K562 (cell line): ENCODE data around the gene OCEL1. TPM values are rescaled to one million over a fixed set of nuclear protein-coding genes. Genes with fewer than 3 reads are reported as not detected.

Source experiments
- FOS ChIP-seq: IDR thresholded peaks from 3 replicates; pipeline ENCODE4 v1.6.1; 2011; ENCODE audit not compliant: insufficient read length; ENCODE audit errors: extremely low read depth
- FOXP1 ChIP-seq: sonication (generic); formaldehyde crosslinking; IDR thresholded peaks from 2 replicates; pipeline ENCODE4 v1.8.0; 2022; ENCODE audit warnings: mild to moderate bottlenecking, missing genetic modification reagents
- KAT7 ChIP-seq: sonication (generic); formaldehyde crosslinking; IDR thresholded peaks from 2 replicates; pipeline ENCODE4 v1.8.0; 2022; ENCODE audit warnings: missing genetic modification reagents, mild to moderate bottlenecking, borderline replicate concordance
- POLR2H ChIP-seq: IDR thresholded peaks from 2 replicates; pipeline ENCODE4 v1.6.1; 2016; ENCODE audit warnings: missing genetic modification characterization, low read depth, mild to moderate bottlenecking, control low read depth, missing compliant biosample characterization, moderate library complexity
- SMARCC2 ChIP-seq: fragments of 450-650 bp; IDR thresholded peaks from 2 replicates; pipeline ENCODE4 v1.6.1; 2017; ENCODE audit warnings: antibody characterized with exemption, moderate library complexity, mild to moderate bottlenecking, low read depth
- SPI1 ChIP-seq: IDR thresholded peaks from 2 replicates; pipeline ENCODE4 v1.6.1; 2011; ENCODE audit warnings: low read depth, low read length, control low read depth, borderline replicate concordance
- SRF ChIP-seq, 2 experiments: fragments of 250-450, 450-650 bp in 1 of 2; sonication (Bioruptor Pico) in 1 of 2; sonication (generic) in 1 of 2; formaldehyde crosslinking; IDR thresholded peaks; 2 replicates each; pipeline versions ENCODE4 v1.5.0 to v1.5.1; 2020 to 2022; ENCODE audit warnings: mild to moderate bottlenecking in 1 of 2, missing genetic modification reagents in 1 of 2
- SRSF1 ChIP-seq: fragments of 200-400 bp; formaldehyde crosslinking; IDR thresholded peaks from 2 replicates; pipeline ENCODE4 v1.6.1; 2017; ENCODE audit warnings: mild to moderate bottlenecking, low read depth, low read length, moderate library complexity
- TAF7 ChIP-seq: fragments of 450-650 bp; IDR thresholded peaks from 2 replicates; pipeline ENCODE4 v1.6.1; 2016; ENCODE audit warnings: missing genetic modification characterization, missing compliant biosample characterization
- TBL1XR1 ChIP-seq, 2 experiments: IDR thresholded peaks; 2 replicates each; pipeline ENCODE4 v1.6.1; 2012; ENCODE audit warnings: improper control_type of control experiment in 2 of 2, low read length in 2 of 2, mild to moderate bottlenecking in 1 of 2
- TGIF2 ChIP-seq: sonication (generic); formaldehyde crosslinking; IDR thresholded peaks from 2 replicates; pipeline ENCODE4 v1.8.1; 2022; ENCODE audit warnings: mild to moderate bottlenecking, missing genetic modification reagents, moderate library complexity
- U2AF2 ChIP-seq: fragments of 200-400 bp; formaldehyde crosslinking; optimal IDR thresholded peaks from 2 replicates; pipeline ENCODE3; 2017; ENCODE audit warnings: low read depth, mild to moderate bottlenecking, low read length
- XRCC3 ChIP-seq: fragments of 450-650 bp; IDR thresholded peaks from 2 replicates; pipeline ENCODE4 v1.6.1; 2017; ENCODE audit warnings: mild to moderate bottlenecking, moderate library complexity
- ZBTB7A ChIP-seq: IDR thresholded peaks from 2 replicates; pipeline ENCODE4 v1.6.1; 2011; ENCODE audit warnings: low read depth, mild to moderate bottlenecking, low read length, moderate library complexity, borderline replicate concordance; ENCODE audit not compliant: control insufficient read depth
- ZEB2 ChIP-seq: fragments of 450-650 bp; IDR thresholded peaks from 2 replicates; pipeline ENCODE4 v1.6.1; 2016
- ZNF644 ChIP-seq: fragments of 200-800 bp; sonication (Bioruptor generic); IDR thresholded peaks from 2 replicates; pipeline ENCODE4 v1.6.1; 2016; ENCODE audit warnings: low read depth, missing genetic modification characterization, missing compliant biosample characterization
- ZNF778 ChIP-seq: fragments of 450-650 bp; formaldehyde crosslinking; IDR thresholded peaks from 2 replicates; pipeline ENCODE4 v1.4.0; 2020; ENCODE audit warnings: mild to moderate bottlenecking, moderate library complexity
- polyA plus RNA-seq, 8 experiments: library from polyadenylated mRNA; depleted of rRNA in 4 of 8; stranded (reverse) in 5 of 8; unstranded in 3 of 8; fragments of >200 nt; fragmentation: Nextera tagmentation in 2 of 8; fragmentation: Illumina TruSeq in 1 of 8; extraction: Ambion mirVana in 2 of 8; extraction: Trizol in 1 of 8; gene quantifications; 2 replicates each; pipeline versions ENCODE4 v1.2.1 to v1.2.3, GENCODE V29; 2011 to 2014; ENCODE audit warnings: inconsistent platforms in 1 of 8, missing spikeins in 1 of 8
- total RNA-seq, 7 experiments: library from RNA; depleted of rRNA in 6 of 7; stranded (reverse); fragments of >200 nt in 6 of 7; fragmentation: Illumina TruSeq in 2 of 7; extraction: Trizol in 2 of 7; gene quantifications; 2 replicates each; pipeline versions ENCODE4 v1.2.1 to v1.2.3, GENCODE V29; 2011 to 2021; ENCODE audit warnings: low replicate concordance in 1 of 7
- TF ChIP-seq, protein P1 (sequence below): sonication (generic); formaldehyde crosslinking; IDR thresholded peaks from 2 replicates; pipeline ENCODE4 v1.4.0; 2020; ENCODE audit warnings: mild to moderate bottlenecking, missing genetic modification reagents
- TF ChIP-seq, protein P2 (sequence below): sonication (generic); formaldehyde crosslinking; IDR thresholded peaks from 2 replicates; pipeline ENCODE4 v1.8.1; 2022; ENCODE audit warnings: missing genetic modification reagents
- TF ChIP-seq, protein P3 (sequence below): fragments of 450-650 bp; conservative IDR thresholded peaks from 2 replicates; pipeline ENCODE4 v1.6.1; 2016; ENCODE audit warnings: missing genetic modification characterization, low read depth, mild to moderate bottlenecking, missing compliant biosample characterization, moderate library complexity
- TF ChIP-seq, protein P4 (sequence below): fragments of 250-450 bp; sonication (Bioruptor Pico); IDR thresholded peaks from 2 replicates; pipeline ENCODE4 v1.8.0; 2022; ENCODE audit warnings: inconsistent platforms

The OCEL1 gene
- total and polyA plus RNA-seq, 9 of the 15 experiments (the other 6 are each of a cell fraction or from before 2014, with no cell fraction given), result 8.0 to 38.0 (median 12.4) TPM

DNA sequence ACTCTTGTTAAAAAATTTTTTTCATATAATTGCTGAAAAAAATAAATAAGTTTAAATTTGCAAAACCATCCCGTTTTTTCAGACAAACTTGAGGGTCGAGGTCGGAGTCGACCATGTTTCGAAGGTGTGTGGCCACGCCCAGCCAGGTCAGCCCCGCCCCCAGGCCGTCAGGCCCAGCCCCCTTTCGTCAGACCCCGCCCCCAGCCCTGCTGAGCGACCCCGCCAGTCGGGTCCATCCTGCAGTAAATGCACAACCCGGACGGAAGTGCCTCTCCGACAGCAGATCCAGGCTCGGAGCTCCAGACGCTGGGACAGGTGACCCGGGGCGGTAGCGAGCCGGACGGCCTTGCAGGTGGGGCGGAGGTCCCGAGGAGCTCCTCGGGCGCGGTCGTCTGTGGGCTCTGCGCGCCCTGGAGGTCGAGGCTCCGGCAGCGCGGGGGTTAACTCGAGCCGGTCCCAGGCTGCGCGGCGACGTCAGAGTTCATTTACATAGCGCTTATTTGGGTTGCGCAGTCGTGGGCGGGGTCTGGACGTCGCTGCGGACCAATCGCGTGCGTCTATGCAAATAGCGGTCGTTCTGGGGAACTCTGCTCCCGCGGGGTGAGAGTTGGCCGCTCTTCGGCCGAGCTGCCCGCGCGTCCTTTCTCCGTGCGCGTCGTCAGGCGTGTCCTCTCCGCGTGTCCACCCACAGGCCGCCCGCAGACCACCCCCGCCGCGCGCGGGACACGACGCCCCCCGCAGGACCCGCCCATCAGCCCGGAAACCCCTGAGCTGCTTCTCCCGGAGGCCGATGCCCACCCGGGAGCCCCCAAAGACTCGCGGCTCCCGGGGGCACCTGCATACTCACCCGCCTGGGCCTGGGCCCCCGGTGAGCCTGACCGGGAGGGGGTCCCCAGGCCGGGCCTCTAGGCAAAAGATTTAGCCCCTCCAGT is at the start of gene OCEL1 (continued):
- TF ChIP-seq TAF7 (tag) (no peak), ZNF778 (no peak), SPI1 (no peak), ZNF644 (tag) (no peak), TBL1XR1 (IDR thresholded peaks at IDR 0.05; ENCODE audit: low read length in 2 of 2) (no peak), KAT7 (CRISPR knock-in tag) (peak; percentile 77; the same call in 1 of the 2 replicates), XRCC3 (no peak), SMARCC2 (peak; percentile 40; the same call in 1 of the 2 replicates), TGIF2 (CRISPR knock-in tag) (no peak; the same call in 1 of the 2 replicates), U2AF2 (no peak), ZBTB7A (peak; percentile 96), FOS (peak; percentile 14), FOXP1 (CRISPR knock-in tag) (peak; percentile 53; the same call in 1 of the 2 replicates), SRSF1 (no peak), SRF (CRISPR knock-in tag; IDR thresholded peaks at IDR 0.05) (peak in 1 of 2 experiments; percentile 88; a peak in 1 of 4 replicates), ZEB2 (no peak), POLR2H (tag) (peak; percentile 72)
- TF ChIP-seq, protein P1, sequence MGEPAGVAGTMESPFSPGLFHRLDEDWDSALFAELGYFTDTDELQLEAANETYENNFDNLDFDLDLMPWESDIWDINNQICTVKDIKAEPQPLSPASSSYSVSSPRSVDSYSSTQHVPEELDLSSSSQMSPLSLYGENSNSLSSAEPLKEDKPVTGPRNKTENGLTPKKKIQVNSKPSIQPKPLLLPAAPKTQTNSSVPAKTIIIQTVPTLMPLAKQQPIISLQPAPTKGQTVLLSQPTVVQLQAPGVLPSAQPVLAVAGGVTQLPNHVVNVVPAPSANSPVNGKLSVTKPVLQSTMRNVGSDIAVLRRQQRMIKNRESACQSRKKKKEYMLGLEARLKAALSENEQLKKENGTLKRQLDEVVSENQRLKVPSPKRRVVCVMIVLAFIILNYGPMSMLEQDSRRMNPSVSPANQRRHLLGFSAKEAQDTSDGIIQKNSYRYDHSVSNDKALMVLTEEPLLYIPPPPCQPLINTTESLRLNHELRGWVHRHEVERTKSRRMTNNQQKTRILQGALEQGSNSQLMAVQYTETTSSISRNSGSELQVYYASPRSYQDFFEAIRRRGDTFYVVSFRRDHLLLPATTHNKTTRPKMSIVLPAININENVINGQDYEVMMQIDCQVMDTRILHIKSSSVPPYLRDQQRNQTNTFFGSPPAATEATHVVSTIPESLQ (CRISPR knock-in tag), result no peak; the same call in 1 of the 2 replicates
- TF ChIP-seq, protein P2, sequence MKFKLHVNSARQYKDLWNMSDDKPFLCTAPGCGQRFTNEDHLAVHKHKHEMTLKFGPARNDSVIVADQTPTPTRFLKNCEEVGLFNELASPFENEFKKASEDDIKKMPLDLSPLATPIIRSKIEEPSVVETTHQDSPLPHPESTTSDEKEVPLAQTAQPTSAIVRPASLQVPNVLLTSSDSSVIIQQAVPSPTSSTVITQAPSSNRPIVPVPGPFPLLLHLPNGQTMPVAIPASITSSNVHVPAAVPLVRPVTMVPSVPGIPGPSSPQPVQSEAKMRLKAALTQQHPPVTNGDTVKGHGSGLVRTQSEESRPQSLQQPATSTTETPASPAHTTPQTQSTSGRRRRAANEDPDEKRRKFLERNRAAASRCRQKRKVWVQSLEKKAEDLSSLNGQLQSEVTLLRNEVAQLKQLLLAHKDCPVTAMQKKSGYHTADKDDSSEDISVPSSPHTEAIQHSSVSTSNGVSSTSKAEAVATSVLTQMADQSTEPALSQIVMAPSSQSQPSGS (CRISPR knock-in tag), result no peak
- TF ChIP-seq, protein P3, sequence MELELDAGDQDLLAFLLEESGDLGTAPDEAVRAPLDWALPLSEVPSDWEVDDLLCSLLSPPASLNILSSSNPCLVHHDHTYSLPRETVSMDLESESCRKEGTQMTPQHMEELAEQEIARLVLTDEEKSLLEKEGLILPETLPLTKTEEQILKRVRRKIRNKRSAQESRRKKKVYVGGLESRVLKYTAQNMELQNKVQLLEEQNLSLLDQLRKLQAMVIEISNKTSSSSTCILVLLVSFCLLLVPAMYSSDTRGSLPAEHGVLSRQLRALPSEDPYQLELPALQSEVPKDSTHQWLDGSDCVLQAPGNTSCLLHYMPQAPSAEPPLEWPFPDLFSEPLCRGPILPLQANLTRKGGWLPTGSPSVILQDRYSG (tag), result no peak
- TF ChIP-seq, protein P4, sequence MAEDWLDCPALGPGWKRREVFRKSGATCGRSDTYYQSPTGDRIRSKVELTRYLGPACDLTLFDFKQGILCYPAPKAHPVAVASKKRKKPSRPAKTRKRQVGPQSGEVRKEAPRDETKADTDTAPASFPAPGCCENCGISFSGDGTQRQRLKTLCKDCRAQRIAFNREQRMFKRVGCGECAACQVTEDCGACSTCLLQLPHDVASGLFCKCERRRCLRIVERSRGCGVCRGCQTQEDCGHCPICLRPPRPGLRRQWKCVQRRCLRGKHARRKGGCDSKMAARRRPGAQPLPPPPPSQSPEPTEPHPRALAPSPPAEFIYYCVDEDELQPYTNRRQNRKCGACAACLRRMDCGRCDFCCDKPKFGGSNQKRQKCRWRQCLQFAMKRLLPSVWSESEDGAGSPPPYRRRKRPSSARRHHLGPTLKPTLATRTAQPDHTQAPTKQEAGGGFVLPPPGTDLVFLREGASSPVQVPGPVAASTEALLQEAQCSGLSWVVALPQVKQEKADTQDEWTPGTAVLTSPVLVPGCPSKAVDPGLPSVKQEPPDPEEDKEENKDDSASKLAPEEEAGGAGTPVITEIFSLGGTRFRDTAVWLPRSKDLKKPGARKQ, result no peak
